Suprapubic skin (tissue), 4 donors: ENCODE data around the gene STUM. TPM values are rescaled to one million over a fixed set of nuclear protein-coding genes. Genes with fewer than 3 reads are reported as not detected.
"Not testable (repeated sequence)": the region's sequence is repeated elsewhere in the genome, so short reads cannot be mapped to it uniquely, and the experiment has no call there.

Experiments used
- DNase-seq, 2 donors: peaks; one replicate each; pipeline ENCODE4 v3.0.0-alpha.2; 2019; ENCODE audit warnings: low spot score in 2 of 2
- H3K27ac ChIP-seq: fragments of 200-600 bp; sonication (generic); one replicate; pipeline ENCODE4 v1.5.1; 2019
- H3K27me3 ChIP-seq: fragments of 200-600 bp; sonication (generic); one replicate; pipeline ENCODE4 v1.5.1; 2019
- H3K36me3 ChIP-seq: fragments of 200-600 bp; sonication (generic); one replicate; pipeline ENCODE4 v1.5.1; 2019
- H3K4me1 ChIP-seq: fragments of 200-600 bp; sonication (generic); one replicate; pipeline ENCODE4 v1.5.1; 2019
- H3K4me3 ChIP-seq: fragments of 200-600 bp; sonication (generic); one replicate; pipeline ENCODE4 v1.5.1; 2019; ENCODE audit warnings: mild to moderate bottlenecking
- H3K9me3 ChIP-seq: fragments of 200-600 bp; sonication (generic); one replicate; pipeline ENCODE4 v1.5.1; 2019
- EP300 ChIP-seq: sonication (generic); formaldehyde crosslinking; IDR thresholded peaks from one replicate; pipeline ENCODE4 v1.6.1; 2017; ENCODE audit warnings: antibody characterized with exemption
- POLR2A ChIP-seq, 2 donors: fragments of 450-650 bp; IDR thresholded peaks; one replicate each; pipeline ENCODE4 v1.6.1; 2017; ENCODE audit warnings: antibody characterized with exemption in 2 of 2, mild to moderate bottlenecking in 2 of 2, moderate library complexity in 2 of 2
- POLR2AphosphoS5 ChIP-seq, 3 donors: sonication (generic); formaldehyde crosslinking; IDR thresholded peaks; one replicate each; pipeline ENCODE4 v1.6.1; 2017; ENCODE audit warnings: antibody characterized with exemption in 3 of 3
- WGBS: methylation state at CpG from one replicate; pipeline ENCODE4 v1.1.5; 2018; 5-methylcytosine and 5-hydroxymethylcytosine counted together
- total RNA-seq, 4 donors: library from RNA; depleted of rRNA; stranded (reverse); fragments of >200 nt; gene quantifications; one replicate each; pipeline ENCODE4 v1.1.0, GENCODE V29; 2016
- TF ChIP-seq, protein P1 (sequence below), 2 donors: fragments of 200-600 bp in 1 of 2; fragments of 450-650 bp in 1 of 2; sonication (generic) in 1 of 2; IDR thresholded peaks; one replicate each; pipeline ENCODE4 v1.5.1; 2016 to 2019; ENCODE audit warnings: antibody characterized with exemption in 2 of 2, mild to moderate bottlenecking in 1 of 2, moderate library complexity in 1 of 2

The STUM gene
- total RNA-seq, 4 donors from 2014 or later, result 1.6 to 5.9 (median 2.0) TPM

DNA sequence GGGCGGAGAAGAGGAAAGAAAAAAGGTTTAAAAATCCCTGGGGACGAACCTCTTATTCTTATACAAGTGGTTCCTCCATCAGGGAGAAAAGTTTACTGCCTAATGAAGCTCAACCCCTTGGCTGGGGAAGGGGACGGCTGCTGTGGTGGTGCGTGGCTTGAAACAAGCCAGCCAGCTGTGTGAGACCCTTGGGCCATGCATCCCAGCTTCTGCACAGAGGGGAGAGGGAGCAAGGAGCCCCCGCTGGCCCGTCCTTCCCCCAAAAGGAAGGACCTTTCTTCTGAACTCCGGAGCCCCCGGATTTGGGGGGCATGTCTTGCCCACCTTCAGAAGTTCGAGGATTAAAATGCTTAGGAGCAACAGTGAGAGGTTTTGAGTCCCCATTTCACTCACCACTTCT, 67.3 kb downstream of the STUM start:
- 85% methylated on average over 9 of the region's 9 CpGs for WGBS
- Histone ChIP-seq H3K27me3 (no peaks in the 10 kb centered on the region), H3K9me3 (no peaks in the 10 kb centered on the region), H3K27ac (no peak overlapping the region), H3K4me1 (no peaks in the 10 kb centered on the region), H3K36me3 (no peaks in the 10 kb centered on the region), H3K4me3 (no peak overlapping the region)
- DNase-seq, result peak; percentile 26 to 45
- TF ChIP-seq, protein P1, sequence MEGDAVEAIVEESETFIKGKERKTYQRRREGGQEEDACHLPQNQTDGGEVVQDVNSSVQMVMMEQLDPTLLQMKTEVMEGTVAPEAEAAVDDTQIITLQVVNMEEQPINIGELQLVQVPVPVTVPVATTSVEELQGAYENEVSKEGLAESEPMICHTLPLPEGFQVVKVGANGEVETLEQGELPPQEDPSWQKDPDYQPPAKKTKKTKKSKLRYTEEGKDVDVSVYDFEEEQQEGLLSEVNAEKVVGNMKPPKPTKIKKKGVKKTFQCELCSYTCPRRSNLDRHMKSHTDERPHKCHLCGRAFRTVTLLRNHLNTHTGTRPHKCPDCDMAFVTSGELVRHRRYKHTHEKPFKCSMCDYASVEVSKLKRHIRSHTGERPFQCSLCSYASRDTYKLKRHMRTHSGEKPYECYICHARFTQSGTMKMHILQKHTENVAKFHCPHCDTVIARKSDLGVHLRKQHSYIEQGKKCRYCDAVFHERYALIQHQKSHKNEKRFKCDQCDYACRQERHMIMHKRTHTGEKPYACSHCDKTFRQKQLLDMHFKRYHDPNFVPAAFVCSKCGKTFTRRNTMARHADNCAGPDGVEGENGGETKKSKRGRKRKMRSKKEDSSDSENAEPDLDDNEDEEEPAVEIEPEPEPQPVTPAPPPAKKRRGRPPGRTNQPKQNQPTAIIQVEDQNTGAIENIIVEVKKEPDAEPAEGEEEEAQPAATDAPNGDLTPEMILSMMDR (IDR thresholded peaks at IDR 0.05), result no peak
- TF ChIP-seq POLR2A (IDR thresholded peaks at IDR 0.05), result no peak
- no peak for TF ChIP-seq EP300
- TF ChIP-seq POLR2AphosphoS5 (IDR thresholded peaks at IDR 0.05), result no peak

GRCh38 chr1:226616636-226617035, 68.1 kb downstream of the STUM start:
- 75% methylated on average over 1 of the region's 1 CpG for WGBS
- Histone ChIP-seq H3K36me3 (no peaks in the 10 kb centered on the region), H3K27me3 (no peaks in the 10 kb centered on the region), H3K4me3 (no peak overlapping the region), H3K27ac (no peak overlapping the region), H3K4me1 (no peaks in the 10 kb centered on the region), H3K9me3 (no peaks in the 10 kb centered on the region)
- no peak for TF ChIP-seq POLR2AphosphoS5 (IDR thresholded peaks at IDR 0.05)
- no peak for TF ChIP-seq POLR2A (IDR thresholded peaks at IDR 0.05)
- TF ChIP-seq, protein P1 (IDR thresholded peaks at IDR 0.05), result no peak
- TF ChIP-seq EP300, result no peak
- peak in 1 of 2 donors; percentile 18 for DNase-seq

DNA sequence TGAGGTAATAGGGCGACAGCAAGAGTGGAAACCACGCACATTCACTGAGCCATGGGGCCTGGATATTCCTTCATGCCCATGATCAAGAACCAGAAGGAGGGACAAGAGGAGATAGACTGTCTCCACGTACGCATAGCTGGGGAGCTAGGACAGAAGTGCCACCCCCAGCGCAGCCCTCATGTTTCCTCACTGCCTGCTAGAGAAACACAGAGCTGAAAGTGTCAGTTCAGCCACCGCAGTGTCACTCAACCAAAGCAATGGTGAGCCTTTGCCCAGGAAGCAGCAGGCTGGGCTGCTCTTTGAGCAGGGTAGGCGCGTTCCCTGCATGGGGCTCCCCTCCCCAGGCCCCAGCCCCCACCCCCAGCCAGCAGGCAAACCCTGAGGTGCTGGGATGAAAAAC, 68.5 kb downstream of the STUM start:
- DNase-seq, result peak; percentile 34 to 71
- TF ChIP-seq POLR2A (IDR thresholded peaks at IDR 0.05) (no peak), POLR2AphosphoS5 (IDR thresholded peaks at IDR 0.05) (no peak), EP300 (no peak)
- TF ChIP-seq, protein P1 (IDR thresholded peaks at IDR 0.05), result no peak
- no peaks in the 10 kb centered on the region for H3K27me3 ChIP-seq
- H3K27ac ChIP-seq, result no peak overlapping the region
- H3K4me3 ChIP-seq, result no peak overlapping the region
- H3K36me3 ChIP-seq, result no peaks in the 10 kb centered on the region
- no peaks in the 10 kb centered on the region for H3K9me3 ChIP-seq
- 97% methylated on average over 6 of the region's 8 CpGs for WGBS
- H3K4me1 ChIP-seq, result no peaks in the 10 kb centered on the region

- DNase-seq, H3K27me3 ChIP-seq, H3K9me3 ChIP-seq, H3K27ac ChIP-seq, H3K36me3 ChIP-seq, H3K4me1 ChIP-seq, H3K4me3 ChIP-seq: not testable (repeated sequence)
- 95% methylated on average over 1 of the region's 1 CpG for WGBS
These were observed 69.2 kb downstream of the STUM start for GRCh38 chr1:226617719-226618118.

DNA sequence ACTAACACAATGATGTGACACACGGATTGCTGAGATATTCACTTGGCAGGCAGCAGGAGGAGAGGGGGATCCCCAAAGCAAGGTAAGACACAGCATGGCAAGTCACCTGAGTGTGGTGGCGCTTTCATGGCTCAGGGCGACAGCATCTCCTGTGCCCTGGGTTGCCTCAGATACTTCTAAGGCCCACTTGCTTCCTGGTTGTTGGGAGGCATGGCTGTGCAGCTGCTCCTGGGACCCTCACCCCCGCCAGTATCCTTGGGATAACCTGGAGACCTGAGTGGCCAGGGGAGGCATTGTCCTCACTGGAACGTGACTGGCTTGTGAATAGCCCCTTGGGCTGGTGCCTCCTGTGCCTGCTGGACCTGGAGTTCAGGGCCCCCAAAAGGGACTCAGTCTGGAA, 69.8 kb downstream of the STUM start:
- Histone ChIP-seq H3K36me3 (no peaks in the 10 kb centered on the region), H3K4me3 (no peak overlapping the region), H3K4me1 (no peaks in the 10 kb centered on the region), H3K9me3 (no peaks in the 10 kb centered on the region), H3K27ac (no peak overlapping the region), H3K27me3 (no peaks in the 10 kb centered on the region)
- DNase-seq, result peak; percentile 39 to 67
- WGBS, result 83% methylated on average over 4 of the region's 5 CpGs
- TF ChIP-seq, protein P1 (IDR thresholded peaks at IDR 0.05), result no peak
- TF ChIP-seq POLR2AphosphoS5 (IDR thresholded peaks at IDR 0.05), result no peak

- H3K4me3 ChIP-seq, result no peak overlapping the region
- no peaks in the 10 kb centered on the region for H3K27me3 ChIP-seq
- no peaks in the 10 kb centered on the region for H3K9me3 ChIP-seq
- H3K4me1 ChIP-seq, result no peaks in the 10 kb centered on the region
- 68% methylated on average over 6 of the region's 7 CpGs for WGBS
- TF ChIP-seq EP300 (no peak), POLR2A (IDR thresholded peaks at IDR 0.05) (no peak), POLR2AphosphoS5 (IDR thresholded peaks at IDR 0.05) (no peak)
- TF ChIP-seq, protein P1 (IDR thresholded peaks at IDR 0.05), result no peak
- no peaks in the 10 kb centered on the region for H3K36me3 ChIP-seq
- no peak overlapping the region for H3K27ac ChIP-seq
- peak; percentile 29 to 71 for DNase-seq
These were observed 70.5 kb downstream of the STUM start for GRCh38 chr1:226619031-226619430.
